ENCODE measurements around the gene GDAP2. TPM values are rescaled to one million over a fixed set of nuclear protein-coding genes. Genes with fewer than 3 reads are reported as not detected.

GDAP2 gene
- total and polyA plus RNA-seq, 11 donors: 1.4 to 25.6 (median 19.0) TPM

DNA sequence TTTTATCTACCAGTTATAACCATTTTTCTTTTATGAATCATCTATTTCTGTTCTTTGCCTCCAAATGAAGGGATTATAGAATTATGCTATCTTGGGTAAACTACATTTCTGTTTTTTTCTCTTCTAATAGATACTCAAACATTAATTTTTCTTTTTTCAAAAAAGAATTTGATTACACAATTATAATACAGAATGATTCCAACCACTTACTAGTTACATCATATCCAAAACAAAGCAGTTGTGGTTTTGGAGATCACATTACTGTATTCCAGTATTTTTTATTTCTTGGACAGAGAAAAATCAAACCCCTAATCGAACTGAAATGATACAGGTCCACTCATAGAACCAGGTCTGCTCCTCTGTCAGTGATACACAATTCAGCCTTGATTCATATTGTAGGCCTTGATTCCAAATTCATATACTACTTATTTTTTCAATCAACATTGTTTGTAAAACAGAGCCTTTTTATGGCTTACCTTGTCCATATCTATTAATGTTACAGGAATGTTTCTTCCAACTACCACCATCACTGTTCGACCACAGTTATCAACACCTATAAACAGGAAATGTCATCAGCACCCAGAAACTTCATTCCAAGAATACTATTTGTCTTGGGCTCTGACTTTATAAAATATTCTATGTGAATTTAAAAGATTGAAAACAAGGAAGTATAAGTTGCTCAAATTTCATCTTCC, 43.2 kb downstream of the GDAP2 start:
- ATAC-seq: no peak
- Histone ChIP-seq H3K27ac (no peak overlapping the region), H3K4me1 (no peaks in the 10 kb centered on the region), H3K9me3 (no peaks in the 10 kb centered on the region), H3K36me3 (peaks cover 0 to 88% (median 49%) of the 10 kb centered on the region in 9 donors), H3K27me3 (no peaks in the 10 kb centered on the region), H3K4me3 (no peak overlapping the region)
- DNase-seq: no peak
- TF ChIP-seq, protein P1, sequence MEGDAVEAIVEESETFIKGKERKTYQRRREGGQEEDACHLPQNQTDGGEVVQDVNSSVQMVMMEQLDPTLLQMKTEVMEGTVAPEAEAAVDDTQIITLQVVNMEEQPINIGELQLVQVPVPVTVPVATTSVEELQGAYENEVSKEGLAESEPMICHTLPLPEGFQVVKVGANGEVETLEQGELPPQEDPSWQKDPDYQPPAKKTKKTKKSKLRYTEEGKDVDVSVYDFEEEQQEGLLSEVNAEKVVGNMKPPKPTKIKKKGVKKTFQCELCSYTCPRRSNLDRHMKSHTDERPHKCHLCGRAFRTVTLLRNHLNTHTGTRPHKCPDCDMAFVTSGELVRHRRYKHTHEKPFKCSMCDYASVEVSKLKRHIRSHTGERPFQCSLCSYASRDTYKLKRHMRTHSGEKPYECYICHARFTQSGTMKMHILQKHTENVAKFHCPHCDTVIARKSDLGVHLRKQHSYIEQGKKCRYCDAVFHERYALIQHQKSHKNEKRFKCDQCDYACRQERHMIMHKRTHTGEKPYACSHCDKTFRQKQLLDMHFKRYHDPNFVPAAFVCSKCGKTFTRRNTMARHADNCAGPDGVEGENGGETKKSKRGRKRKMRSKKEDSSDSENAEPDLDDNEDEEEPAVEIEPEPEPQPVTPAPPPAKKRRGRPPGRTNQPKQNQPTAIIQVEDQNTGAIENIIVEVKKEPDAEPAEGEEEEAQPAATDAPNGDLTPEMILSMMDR (IDR thresholded peaks at IDR 0.05): no peak
- TF ChIP-seq POLR2A (IDR thresholded peaks at IDR 0.05): no peak
- WGBS, 4 donors: 70 to 76% (median 74%) methylated on average over 2 of the region's 2 CpGs
- intact Hi-C loops (cut with DNase I): loop anchor here in 1 of 10 donors (10.0 kb wide), 1 partner anchor 381 kb away; no protein-coding TSS in a partner anchor

DNA sequence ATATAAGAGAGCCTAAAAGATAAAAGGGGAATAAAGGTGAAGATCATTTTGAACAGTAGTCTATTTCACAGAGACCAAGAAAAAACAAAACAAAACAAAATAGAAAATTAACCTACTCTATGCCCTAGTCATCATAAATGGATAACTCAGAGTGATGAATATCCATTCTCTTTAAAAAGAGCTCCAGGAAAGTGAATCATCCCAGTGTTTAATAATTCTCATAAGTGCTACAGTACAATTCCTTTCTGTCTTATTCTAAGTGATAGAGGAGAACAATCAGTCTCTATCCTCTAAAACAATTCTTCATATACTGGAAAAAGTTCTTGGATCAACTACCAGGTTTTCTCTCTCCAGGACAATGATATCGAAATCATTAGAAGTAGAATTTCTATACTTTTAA, 45.8 kb downstream of the GDAP2 start:
- H3K36me3 ChIP-seq: peaks cover 0 to 91% (median 64%) of the 10 kb centered on the region in 9 donors
- WGBS, 4 donors: 92 to 100% (median 97%) methylated on average over 1 of the region's 1 CpG
- intact Hi-C loops (cut with DNase I): loop anchor here in 1 of 10 donors (10.0 kb wide), 1 partner anchor 379 kb away; no protein-coding TSS in a partner anchor

DNA sequence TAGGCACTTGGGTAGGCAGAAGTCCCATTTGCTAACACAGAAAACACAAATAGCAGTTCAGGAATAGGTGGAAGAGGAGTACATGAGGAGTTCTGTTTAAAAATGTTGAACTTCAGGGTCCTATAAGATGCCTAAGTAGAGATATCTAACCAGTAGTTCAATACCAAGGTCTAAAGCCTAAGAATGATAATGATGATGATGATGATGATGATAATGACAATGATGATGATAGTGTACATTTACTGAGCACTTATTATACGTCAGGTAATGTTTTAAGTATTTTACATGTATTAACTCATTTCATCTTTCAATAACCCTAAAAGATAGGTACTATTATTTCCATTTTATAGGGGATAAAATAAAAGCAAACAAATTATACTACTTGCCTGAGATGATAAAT, 50.1 kb downstream of the GDAP2 start:
- ATAC-seq: no peak
- H3K9me3 ChIP-seq: peaks cover 0 to 6% (median 0%) of the 10 kb centered on the region in 12 donors
- TF ChIP-seq, protein P1 (IDR thresholded peaks at IDR 0.05): no peak
- TF ChIP-seq POLR2A (IDR thresholded peaks at IDR 0.05): no peak
- H3K4me1 ChIP-seq: no peaks in the 10 kb centered on the region
- peaks cover 0 to 100% (median 95%) of the 10 kb centered on the region in 9 donors for H3K36me3 ChIP-seq
- intact Hi-C loops (cut with DNase I): no loop called here
- H3K27me3 ChIP-seq: no peaks in the 10 kb centered on the region
- no peak overlapping the region for H3K27ac ChIP-seq
- DNase-seq: no peak
- 92 to 100% (median 94%) methylated on average over 1 of the region's 1 CpG for WGBS, 4 donors
- no peak overlapping the region for H3K4me3 ChIP-seq

More for the DNA sequence above, 45.8 kb downstream of the GDAP2 start:
- Histone ChIP-seq H3K9me3 (no peaks in the 10 kb centered on the region), H3K4me3 (no peak overlapping the region), H3K27me3 (no peaks in the 10 kb centered on the region), H3K27ac (no peak overlapping the region), H3K4me1 (no peaks in the 10 kb centered on the region)
- TF ChIP-seq POLR2A (IDR thresholded peaks at IDR 0.05): no peak
- TF ChIP-seq, protein P1 (IDR thresholded peaks at IDR 0.05): no peak
- DNase-seq (no peak), ATAC-seq (no peak)

DNA sequence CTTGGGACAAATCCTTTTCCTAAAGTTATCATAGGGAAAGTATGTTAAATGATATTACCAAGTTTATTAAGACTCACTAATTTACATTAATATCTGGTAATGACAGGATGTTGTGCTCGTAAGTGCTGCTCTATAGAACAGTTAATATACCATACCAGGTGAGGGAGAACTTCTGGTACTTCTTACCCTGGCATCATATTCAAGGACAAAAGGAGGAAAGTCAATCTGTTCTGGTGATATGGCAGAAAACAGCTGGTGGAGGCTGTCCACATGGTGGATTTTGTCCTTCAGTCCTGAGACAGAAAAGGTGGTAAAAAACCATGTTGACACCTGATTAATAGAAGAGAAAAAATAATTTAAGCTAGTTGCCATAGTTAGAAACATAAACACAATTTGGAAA, 51.6 kb downstream of the GDAP2 start:
- H3K4me3 ChIP-seq: no peak overlapping the region
- peaks cover 0 to 100% (median 88%) of the 10 kb centered on the region in 9 donors for H3K36me3 ChIP-seq
- intact Hi-C loops (cut with DNase I): no loop called here
- DNase-seq (no peak), ATAC-seq (no peak)
- no peaks in the 10 kb centered on the region for H3K4me1 ChIP-seq
- no peak overlapping the region for H3K27ac ChIP-seq
- TF ChIP-seq, protein P1 (IDR thresholded peaks at IDR 0.05): no peak
- no peaks in the 10 kb centered on the region for H3K27me3 ChIP-seq
- WGBS, 4 donors: 90 to 96% (median 93%) methylated on average over 1 of the region's 1 CpG
- peaks cover 0 to 14% (median 0%) of the 10 kb centered on the region in 12 donors for H3K9me3 ChIP-seq
